Ecto neural progenitor cell (in vitro differentiated cells): Measurements from ENCODE around the gene ZAP70.

Experiments used
- DNase-seq: peaks from one replicate; pipeline ENCODE4 v3.0.0-alpha.2; 2018; ENCODE audit warnings: low spot score

ZAP70 gene

GRCh38 chr2:97752342-97753334, 39.3 kb downstream of the ZAP70 start:
- no peak for DNase-seq

- no peak for DNase-seq
Measured at GRCh38 chr2:97754690-97755346, 41.4 kb downstream of the ZAP70 start.

DNA sequence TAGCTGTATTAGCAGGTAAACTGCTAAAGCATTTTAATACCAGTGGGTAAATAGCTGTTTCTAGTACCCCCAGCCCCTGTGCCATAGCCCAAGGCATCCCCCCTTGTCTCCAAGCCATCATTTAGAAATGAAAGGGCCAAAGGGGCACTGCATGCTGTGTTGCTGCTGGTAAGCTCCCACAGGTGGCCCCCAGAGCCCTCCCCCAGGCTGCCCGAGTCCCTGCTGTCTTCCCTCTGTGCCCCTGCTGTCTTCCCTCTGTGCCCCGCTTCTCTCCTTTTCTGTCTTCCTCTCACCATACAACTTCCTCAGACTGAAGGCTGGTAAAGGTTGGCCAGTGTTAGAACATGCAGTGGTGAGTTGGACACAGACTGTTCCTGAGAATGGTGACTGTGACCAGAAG, 42.1 kb downstream of the ZAP70 start:
- DNase-seq = no peak

GRCh38 chr2:97757062-97757461, 43.7 kb downstream of the ZAP70 start:
- DNase-seq = no peak

GRCh38 chr2:97758131-97758705, 44.8 kb downstream of the ZAP70 start:
- no peak for DNase-seq

GRCh38 chr2:97759727-97760407, 46.5 kb downstream of the ZAP70 start:
- no peak for DNase-seq

DNA sequence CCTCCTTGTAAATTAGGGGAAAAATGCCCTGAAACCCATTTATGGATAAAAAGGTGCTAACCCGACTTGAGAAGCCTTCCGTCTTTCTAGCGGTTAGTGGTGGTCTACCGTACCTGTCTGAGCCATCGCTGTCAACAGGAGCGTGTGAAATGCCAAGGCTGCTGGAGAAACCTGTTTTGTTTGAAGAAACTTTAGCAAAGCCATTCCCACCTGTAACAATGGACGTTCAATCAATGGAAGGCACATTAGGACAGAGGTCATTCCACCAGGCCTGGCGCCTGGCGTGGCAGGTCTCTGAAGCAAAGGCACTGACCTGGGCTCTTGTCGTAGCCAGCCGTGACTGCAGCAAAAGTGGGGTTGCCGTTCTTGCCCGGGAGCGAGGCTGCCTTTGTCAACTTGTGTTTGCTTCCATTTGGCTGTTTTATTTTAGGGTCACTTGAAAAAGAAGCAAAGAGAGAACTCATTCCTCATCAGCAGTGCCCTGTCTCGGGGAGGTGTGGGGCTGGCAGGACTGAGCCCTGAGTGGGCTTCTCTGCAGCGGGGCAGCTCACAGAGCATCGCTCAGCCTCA, 47.2 kb downstream of the ZAP70 start:
- no peak for DNase-seq

- no peak for DNase-seq
Measured at GRCh38 chr2:97761192-97761591, 47.8 kb downstream of the ZAP70 start.

DNA sequence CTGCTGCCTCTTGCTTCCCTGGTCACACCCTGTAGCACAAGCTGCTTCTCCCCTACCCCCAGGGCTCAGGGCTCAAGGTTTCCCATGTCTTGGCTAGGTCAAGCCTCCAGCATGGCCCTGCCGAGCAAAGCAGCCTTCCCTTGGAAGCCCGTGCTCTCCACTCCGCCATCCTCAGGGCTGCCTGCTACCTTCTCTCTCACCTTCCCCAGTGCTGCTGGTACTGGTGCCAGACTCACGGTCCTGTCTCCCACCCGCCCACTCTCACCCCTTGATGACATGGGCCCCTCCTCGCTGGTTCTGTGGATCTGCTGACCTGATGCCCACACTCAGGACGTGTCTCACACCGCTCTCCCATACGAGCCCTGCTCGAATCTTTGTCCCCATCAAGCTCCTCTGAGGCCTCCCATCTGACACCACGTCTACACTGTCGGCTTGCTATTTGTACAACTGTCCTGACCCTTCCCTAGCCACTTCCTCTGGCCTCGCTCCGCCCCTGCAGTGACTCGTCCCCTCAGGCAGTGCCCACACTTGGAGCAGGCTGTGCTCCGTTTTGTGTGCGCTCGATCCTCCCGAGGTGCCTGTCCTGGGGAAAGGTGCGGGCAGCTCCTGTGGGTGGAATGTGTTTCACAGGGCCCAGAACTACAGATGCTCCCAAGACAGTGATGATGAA, 49.9 kb downstream of the ZAP70 start:
- DNase-seq = no peak

GRCh38 chr2:97764559-97765263, 51.3 kb downstream of the ZAP70 start:
- DNase-seq = no peak

DNA sequence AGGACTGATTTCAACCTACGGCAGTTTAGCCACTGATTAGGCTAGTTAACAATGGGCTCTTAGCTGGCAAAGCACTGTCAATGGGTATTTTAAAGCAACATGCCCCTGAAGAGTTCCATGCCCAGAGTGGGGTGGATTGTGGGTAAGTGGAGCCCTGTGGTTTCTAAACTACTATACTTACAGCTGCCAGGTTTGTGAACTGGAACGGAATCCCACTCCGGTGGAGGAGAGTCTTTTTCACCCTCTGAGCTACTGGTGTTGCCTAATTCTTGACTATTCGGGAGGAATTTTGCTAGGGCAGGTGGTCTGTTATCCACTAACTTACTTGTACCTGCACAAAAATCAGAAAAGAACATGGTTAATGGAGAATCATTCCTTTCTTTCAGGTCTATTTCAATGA, 52.6 kb downstream of the ZAP70 start:
- no peak for DNase-seq

DNA sequence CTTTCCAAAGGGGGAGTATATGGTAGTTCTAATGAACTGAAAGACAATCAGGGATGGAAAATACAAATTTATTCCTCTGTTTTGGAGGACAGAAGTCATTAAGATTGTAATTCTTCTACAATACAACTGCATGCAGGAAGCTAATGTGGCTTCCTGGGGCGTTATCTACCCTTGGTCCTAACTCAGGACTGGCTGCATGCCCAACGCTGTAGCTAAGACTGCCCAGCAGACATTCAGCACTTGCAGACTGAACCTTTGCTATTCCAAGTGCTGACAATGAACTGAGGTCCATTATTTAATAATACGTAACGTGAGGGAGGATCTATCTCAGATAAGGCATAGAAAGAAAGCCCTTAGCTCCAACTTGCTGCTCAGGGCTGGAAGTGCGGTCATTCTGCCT, 53.2 kb downstream of the ZAP70 start:
- DNase-seq = no peak

GRCh38 chr2:97769308-97769707, 55.9 kb downstream of the ZAP70 start:
- no peak for DNase-seq

DNA sequence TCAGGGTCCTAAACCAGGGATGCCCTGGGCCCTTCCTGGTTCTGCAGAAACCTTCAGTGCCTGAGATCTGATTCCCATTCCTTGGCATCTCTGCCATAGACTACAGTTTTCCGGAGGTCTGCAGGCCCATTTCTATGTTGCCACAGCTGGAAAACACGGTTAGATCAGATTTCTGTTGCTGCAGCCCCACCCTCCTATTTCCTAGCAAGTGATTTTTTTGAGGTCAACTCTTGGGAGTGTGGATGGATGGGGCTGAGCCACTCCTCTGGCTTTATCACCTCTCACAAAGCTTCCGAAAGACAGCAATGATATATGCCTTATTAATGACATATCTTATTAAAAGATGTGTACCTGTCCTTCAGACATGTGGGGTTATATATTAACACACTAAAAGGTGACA, 56.3 kb downstream of the ZAP70 start:
- DNase-seq = no peak

GRCh38 chr2:97770445-97770844, 57.1 kb downstream of the ZAP70 start:
- DNase-seq = no peak

DNA sequence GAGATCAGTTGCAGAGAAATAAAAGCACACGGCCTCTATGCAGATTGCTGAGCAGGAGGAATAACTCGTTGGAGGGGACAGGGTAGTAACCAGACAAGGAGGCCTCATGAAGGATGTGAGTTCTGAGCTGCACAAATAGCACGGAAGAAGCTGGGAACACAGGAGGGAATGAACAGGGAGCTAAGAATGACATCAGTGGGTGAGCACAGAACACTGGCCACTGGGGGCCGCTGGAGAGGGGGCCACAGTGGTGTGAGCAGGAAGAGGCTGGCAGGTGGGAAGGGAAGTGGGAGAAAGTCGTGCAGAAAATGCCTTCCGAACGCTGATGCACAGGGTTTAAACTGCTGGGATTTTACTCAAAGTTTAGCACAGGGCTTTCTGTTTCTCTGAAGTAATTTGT, 61.0 kb downstream of the ZAP70 start:
- DNase-seq = no peak

GRCh38 chr2:97775074-97775473, 61.7 kb downstream of the ZAP70 start:
- DNase-seq = no peak

DNA sequence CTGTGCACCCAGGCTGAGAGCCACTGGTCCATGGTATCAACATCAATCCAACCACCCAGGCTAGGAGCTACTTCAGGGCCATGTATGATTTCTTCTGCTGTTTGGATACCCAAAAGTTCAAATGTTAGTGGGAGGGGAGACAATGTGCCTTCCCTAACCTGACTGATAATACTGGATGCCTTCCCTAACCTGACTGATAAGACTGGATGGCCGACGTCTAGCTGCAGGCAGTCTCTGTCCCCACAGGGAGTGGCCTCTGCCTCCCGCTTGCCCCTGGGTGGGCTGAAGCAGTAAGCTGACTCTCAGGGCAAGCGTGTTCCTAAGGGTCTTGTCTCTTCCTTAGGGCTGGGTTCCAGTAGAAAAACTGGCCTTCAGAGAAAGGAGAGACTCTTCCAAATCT, 65.8 kb downstream of the ZAP70 start:
- no peak for DNase-seq

DNA sequence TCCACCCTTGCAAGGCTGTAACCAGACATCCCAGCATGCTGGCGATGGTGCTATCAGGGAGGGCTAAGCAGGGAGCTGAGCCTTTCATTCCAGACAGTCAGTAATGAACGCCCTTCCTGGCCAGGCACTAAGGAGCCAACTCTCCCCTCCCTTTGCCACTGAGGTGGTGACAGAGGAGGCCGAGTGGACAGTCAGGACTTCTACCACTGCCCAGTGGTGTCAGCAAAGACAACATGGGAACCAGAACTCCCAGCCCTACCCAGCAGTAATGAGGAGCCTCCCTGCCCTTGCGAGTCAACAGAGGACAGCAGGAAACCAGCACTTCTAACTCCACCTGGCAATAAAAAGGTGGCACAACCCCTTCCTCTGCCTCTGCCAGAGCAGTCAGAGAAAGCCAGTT, 68.6 kb downstream of the ZAP70 start:
- DNase-seq = no peak

GRCh38 chr2:97784953-97785352, 71.6 kb downstream of the ZAP70 start:
- DNase-seq = no peak

DNA sequence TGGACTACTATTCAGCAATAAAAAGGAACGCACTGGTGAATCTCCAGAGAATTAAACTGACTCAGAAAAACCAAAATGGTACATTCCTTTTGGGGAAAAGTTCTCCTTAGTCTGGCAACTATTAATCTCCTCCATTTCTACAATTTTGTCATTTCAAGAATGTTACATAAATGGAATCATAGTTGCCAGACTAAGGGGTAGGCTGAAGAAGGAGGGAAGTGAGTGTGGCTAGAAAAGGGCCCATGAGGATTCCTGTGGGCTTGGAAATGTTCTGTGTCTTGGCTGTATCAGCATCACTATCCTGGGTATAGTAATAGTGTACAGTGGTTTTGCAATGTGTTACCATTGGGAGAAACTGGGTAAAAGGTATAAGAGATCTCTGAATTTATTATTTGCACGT, 72.4 kb downstream of the ZAP70 start:
- DNase-seq = no peak
